CD4-positive, alpha-beta T cell (primary cell): Measurements from ENCODE around the gene OTUB1. TPM values are rescaled to one million over a fixed set of nuclear protein-coding genes. Genes with fewer than 3 reads are reported as not detected.

Experiments used
- ATAC-seq: fragments of 200-7000 bp; cut with Tn5 transposase; one replicate; pipeline ENCODE4 v1.10.0; 2022; ENCODE audit warnings: mild to moderate bottlenecking; ENCODE audit not compliant: poor library complexity
- CTCF ChIA-PET: fragments of 350-600 bp; sonication (Branson Sonifier 250); formaldehyde crosslinking; loops from one replicate; lab custom pipeline; 2021; ENCODE audit warnings: antibody characterized with exemption, inconsistent platforms; lab: Charles Lee
- POLR2A ChIA-PET: fragments of 350-600 bp; sonication (Branson Sonifier 250); formaldehyde crosslinking; loops from one replicate; lab custom pipeline; 2021; ENCODE audit warnings: antibody characterized with exemption, inconsistent platforms; lab: Charles Lee
- DNase-seq, 14 experiments: peaks; one replicate each; pipeline ENCODE4 v3.0.0-alpha.2; 2013 to 2020; ENCODE audit warnings: mixed read lengths in 2 of 14
- H3K27ac ChIP-seq, 2 donors: one replicate each; pipeline versions ENCODE4 v1.5.1 to v1.7.0; 2013; ENCODE audit warnings: low read length in 2 of 2, low read depth in 1 of 2, mild to moderate bottlenecking in 1 of 2
- H3K27me3 ChIP-seq, 2 experiments: 1 replicate in 1 of 2; 2 replicates in 1 of 2; pipeline versions ENCODE4 v1.6.1 to v1.7.0; 2013; ENCODE audit warnings: low read length in 2 of 2, control low read depth in 1 of 2, mild to moderate bottlenecking in 1 of 2, moderate library complexity in 1 of 2; ENCODE audit not compliant: insufficient read depth in 2 of 2, control insufficient read depth in 1 of 2
- H3K36me3 ChIP-seq: one replicate; pipeline ENCODE4 v1.6.1; 2013; ENCODE audit warnings: low read length, control low read depth; ENCODE audit not compliant: insufficient read depth
- H3K4me1 ChIP-seq: one replicate; pipeline ENCODE4 v1.6.1; 2013; ENCODE audit warnings: low read length, control low read depth; ENCODE audit not compliant: insufficient read depth
- H3K4me3 ChIP-seq: one replicate; pipeline ENCODE4 v1.5.1; 2013; ENCODE audit warnings: mild to moderate bottlenecking, low read length, moderate library complexity
- H3K9me3 ChIP-seq, 2 experiments: 1 replicate in 1 of 2; 2 replicates in 1 of 2; pipeline versions ENCODE4 v1.6.1 to v1.7.0; 2013; ENCODE audit warnings: low read length in 2 of 2, mild to moderate bottlenecking in 2 of 2, control low read depth in 1 of 2, moderate library complexity in 1 of 2; ENCODE audit not compliant: control insufficient read depth in 1 of 2, insufficient read depth in 1 of 2
- H3K27ac Mint-ChIP-seq: one replicate; pipeline ENCODE4 v1.8.0; 2020; ENCODE audit warnings: mixed read lengths
- H3K27me3 Mint-ChIP-seq: one replicate; pipeline ENCODE4 v1.8.0; 2021; ENCODE audit warnings: mixed read lengths
- H3K36me3 Mint-ChIP-seq: one replicate; pipeline ENCODE4 v1.8.0; 2021; ENCODE audit warnings: low read depth, mixed read lengths
- H3K4me1 Mint-ChIP-seq: one replicate; pipeline ENCODE4 v1.8.0; 2021; ENCODE audit warnings: low read depth, mixed read lengths
- H3K4me3 Mint-ChIP-seq: one replicate; pipeline ENCODE4 v1.8.0; 2020; ENCODE audit warnings: mild to moderate bottlenecking, mixed read lengths
- H3K9me3 Mint-ChIP-seq: one replicate; pipeline ENCODE4 v1.8.0; 2020; ENCODE audit warnings: mixed read lengths
- CTCF ChIP-seq: fragments of 200-600 bp; IDR thresholded peaks from one replicate; pipeline ENCODE4 v1.8.0; 2022; ENCODE audit warnings: antibody characterized with exemption, mild to moderate bottlenecking
- intact Hi-C, 2 experiments: fragments of 100-400 bp; cut with DNase I in 1 of 2; cut with micrococcal nuclease in 1 of 2; formaldehyde crosslinking; loops; one replicate each; pipeline versions ENCODE4 v1.15.1 to v1.9.0; 2023 to 2025; cut with DNase I, micrococcal nuclease
- total RNA-seq, 174 experiments: library from RNA in 2 of 174; stranded (reverse) in 2 of 174; gene quantifications; one replicate each; pipeline ENCODE4 v1.2.3 and lab custom pipeline; 2021 to 2026

Gene OTUB1
- total RNA-seq, 2 experiments from 2014 or later: 57.5 to 60.0 TPM

GRCh38 chr11:64037027-64037634 lies 50.9 kb downstream of the OTUB1 start:
- Histone ChIP-seq H3K27ac (no peak overlapping the region), H3K4me1 (peaks cover 17% of the 10 kb centered on the region), H3K36me3 (no peaks in the 10 kb centered on the region), H3K4me3 (no peak overlapping the region), H3K9me3 (peaks cover 0 to 14% of the 10 kb centered on the region in 2 experiments), H3K27me3 (peaks cover 36 to 53% of the 10 kb centered on the region in 2 experiments)
- no peaks in the 10 kb centered on the region for H3K9me3 Mint-ChIP-seq
- H3K27me3 Mint-ChIP-seq: peaks cover 44% of the 10 kb centered on the region
- DNase-seq (no peak), ATAC-seq (no peak)
- intact Hi-C loops: no loop called here
- H3K4me3 Mint-ChIP-seq: no peak overlapping the region
- ChIA-PET CTCF (no interaction called here), POLR2A (no interaction called here)
- TF ChIP-seq CTCF: no peak
- H3K36me3 Mint-ChIP-seq: no peaks in the 10 kb centered on the region
- H3K27ac Mint-ChIP-seq: no peak overlapping the region
- peaks cover 6% of the 10 kb centered on the region for H3K4me1 Mint-ChIP-seq

GRCh38 chr11:64038500-64038899 lies 52.3 kb downstream of the OTUB1 start:
- CTCF ChIA-PET: no interaction called here
- no peak overlapping the region for H3K27ac Mint-ChIP-seq

GRCh38 chr11:64039012-64039665 lies 52.9 kb downstream of the OTUB1 start:
- Histone ChIP-seq H3K27ac (no peak overlapping the region), H3K4me1 (peaks cover 17% of the 10 kb centered on the region), H3K9me3 (peaks cover 0 to 14% of the 10 kb centered on the region in 2 experiments), H3K36me3 (no peaks in the 10 kb centered on the region), H3K4me3 (no peak overlapping the region), H3K27me3 (peaks cover 33 to 42% of the 10 kb centered on the region in 2 experiments)
- ATAC-seq (no peak), DNase-seq (no peak)
- peaks cover 35% of the 10 kb centered on the region for H3K27me3 Mint-ChIP-seq
- POLR2A ChIA-PET: no interaction called here
- H3K27ac Mint-ChIP-seq: no peak overlapping the region
- intact Hi-C loops: no loop called here
- no peak for TF ChIP-seq CTCF
- H3K36me3 Mint-ChIP-seq: no peaks in the 10 kb centered on the region
- no peak overlapping the region for H3K4me3 Mint-ChIP-seq
- H3K9me3 Mint-ChIP-seq: no peaks in the 10 kb centered on the region
- H3K4me1 Mint-ChIP-seq: peaks cover 6% of the 10 kb centered on the region
- CTCF ChIA-PET: no interaction called here

More at GRCh38 chr11:64038500-64038899, 52.3 kb downstream of the OTUB1 start:
- intact Hi-C loops: no loop called here
- Mint-ChIP-seq H3K4me1 (peaks cover 6% of the 10 kb centered on the region), H3K27me3 (peaks cover 38% of the 10 kb centered on the region), H3K36me3 (no peaks in the 10 kb centered on the region), H3K4me3 (no peak overlapping the region), H3K9me3 (no peaks in the 10 kb centered on the region)
- Histone ChIP-seq H3K9me3 (peaks cover 0 to 14% of the 10 kb centered on the region in 2 experiments), H3K27me3 (peaks cover 33 to 46% of the 10 kb centered on the region in 2 experiments), H3K4me1 (peaks cover 17% of the 10 kb centered on the region), H3K4me3 (no peak overlapping the region), H3K36me3 (no peaks in the 10 kb centered on the region), H3K27ac (no peak overlapping the region)
- no peak for TF ChIP-seq CTCF
- ATAC-seq: no peak
- DNase-seq: no peak
- POLR2A ChIA-PET: no interaction called here
